H9 (cell line): Measurements from ENCODE around the gene NOP56. TPM values are rescaled to one million over a fixed set of nuclear protein-coding genes. Genes with fewer than 3 reads are reported as not detected.

Source experiments
- DNase-seq: peaks from one replicate; pipeline ENCODE4 v3.0.0-alpha.2; 2017
- H2AFZ ChIP-seq: one replicate; pipeline ENCODE4 v1.6.1; 2013; ENCODE audit warnings: mild to moderate bottlenecking, low read length, control low read depth, moderate library complexity
- H2AK5ac ChIP-seq: 2 replicates; pipeline ENCODE4 v1.6.1; 2013; ENCODE audit warnings: low read length, control low read depth, mixed read lengths; ENCODE audit not compliant: insufficient read length
- H2BK120ac ChIP-seq: one replicate; pipeline ENCODE4 v1.6.1; 2013; ENCODE audit warnings: low read depth, mild to moderate bottlenecking, low read length, control low read depth, inconsistent platforms; ENCODE audit not compliant: poor library complexity, severe bottlenecking
- H2BK12ac ChIP-seq: 2 replicates; pipeline ENCODE4 v1.6.1; 2013; ENCODE audit warnings: low read length, control low read depth, mixed read lengths, low read depth; ENCODE audit not compliant: insufficient read length
- H2BK15ac ChIP-seq: 2 replicates; pipeline ENCODE4 v1.6.1; 2013; ENCODE audit warnings: low read depth, low read length, control low read depth
- H2BK20ac ChIP-seq: one replicate; pipeline ENCODE4 v1.6.1; 2013; ENCODE audit warnings: low read depth, mild to moderate bottlenecking, low read length, control low read depth, inconsistent platforms; ENCODE audit not compliant: poor library complexity, severe bottlenecking
- H2BK5ac ChIP-seq: 2 replicates; pipeline ENCODE4 v1.6.1; 2013; ENCODE audit warnings: low read length, control low read depth, mixed read lengths; ENCODE audit not compliant: insufficient read length
- H3K14ac ChIP-seq: 2 replicates; pipeline ENCODE4 v1.6.1; 2013; ENCODE audit warnings: low read length, control low read depth; ENCODE audit not compliant: insufficient read depth
- H3K18ac ChIP-seq: 2 replicates; pipeline ENCODE4 v1.6.1; 2013; ENCODE audit warnings: low read depth, mild to moderate bottlenecking, mixed read lengths, low read length, control low read depth; ENCODE audit not compliant: insufficient read length
- H3K23ac ChIP-seq: 2 replicates; pipeline ENCODE4 v1.6.1; 2013; ENCODE audit warnings: low read length, control low read depth, mixed read lengths, low read depth; ENCODE audit not compliant: insufficient read length
- H3K23me2 ChIP-seq: 2 replicates; pipeline ENCODE4 v1.6.1; 2013; ENCODE audit warnings: low read depth, mild to moderate bottlenecking, mixed read lengths, low read length, control low read depth; ENCODE audit not compliant: insufficient read length, poor library complexity, severe bottlenecking
- H3K27ac ChIP-seq: 2 replicates; pipeline ENCODE4 v1.5.1; 2013; ENCODE audit warnings: low read length, control low read depth, mixed read lengths, low read depth; ENCODE audit not compliant: insufficient read length
- H3K27me3 ChIP-seq: 2 replicates; pipeline ENCODE4 v1.6.1; 2013; ENCODE audit warnings: low read length, control low read depth, inconsistent platforms; ENCODE audit not compliant: insufficient read depth
- H3K4ac ChIP-seq: 2 replicates; pipeline ENCODE4 v1.6.1; 2013; ENCODE audit warnings: low read depth, mild to moderate bottlenecking, control low read depth, inconsistent platforms, low read length, moderate library complexity
- H3K4me1 ChIP-seq: 2 replicates; pipeline ENCODE4 v1.6.1; 2013; ENCODE audit warnings: low read length, control low read depth, inconsistent platforms; ENCODE audit not compliant: insufficient read depth
- H3K4me2 ChIP-seq: 2 replicates; pipeline ENCODE4 v1.6.1; 2013; ENCODE audit warnings: low read length, control low read depth, mixed read lengths; ENCODE audit not compliant: insufficient read length, insufficient read depth
- H3K56ac ChIP-seq: 2 replicates; pipeline ENCODE4 v1.6.1; 2013; ENCODE audit warnings: low read depth, mild to moderate bottlenecking, mixed read lengths, low read length, control low read depth; ENCODE audit not compliant: insufficient read length
- H3K79me1 ChIP-seq: 2 replicates; pipeline ENCODE4 v1.6.1; 2013; ENCODE audit warnings: low read depth, mild to moderate bottlenecking, moderate library complexity, low read length, control low read depth, inconsistent platforms; ENCODE audit not compliant: insufficient read depth, poor library complexity, severe bottlenecking
- H3K79me2 ChIP-seq: 2 replicates; pipeline ENCODE4 v1.6.1; 2013; ENCODE audit warnings: low read length, control low read depth, inconsistent platforms; ENCODE audit not compliant: insufficient read depth
- H3K9ac ChIP-seq: 2 replicates; pipeline ENCODE4 v1.6.1; 2013; ENCODE audit warnings: low read length, control low read depth, mixed read lengths; ENCODE audit not compliant: insufficient read length; ENCODE audit errors: extremely low read depth
- H3K9me3 ChIP-seq: one replicate; pipeline ENCODE4 v1.6.1; 2013; ENCODE audit warnings: low read depth, low read length, inconsistent platforms; ENCODE audit not compliant: control insufficient read depth
- H3T11ph ChIP-seq: one replicate; pipeline ENCODE4 v1.6.1; 2013; ENCODE audit warnings: mild to moderate bottlenecking, low read length, control low read depth, inconsistent platforms
- H4K20me1 ChIP-seq: one replicate; pipeline ENCODE4 v1.6.1; 2013; ENCODE audit not compliant: control insufficient read depth, insufficient read length, insufficient read depth
- H4K5ac ChIP-seq: 2 replicates; pipeline ENCODE4 v1.6.1; 2013; ENCODE audit warnings: low read depth, mild to moderate bottlenecking, mixed read lengths, low read length, control low read depth; ENCODE audit not compliant: insufficient read length
- H4K8ac ChIP-seq: replicated peaks from 2 replicates; pipeline ENCODE4 v1.6.1; 2013; ENCODE audit warnings: low read length, control low read depth, mixed read lengths, low read depth; ENCODE audit not compliant: insufficient read length
- H4K91ac ChIP-seq: 2 replicates; pipeline ENCODE4 v1.6.1; 2013; ENCODE audit warnings: low read depth, mild to moderate bottlenecking, moderate library complexity, mixed read lengths, low read length, control low read depth; ENCODE audit not compliant: insufficient read length
- H3K27ac Mint-ChIP-seq, 3 experiments: 2 replicates in 2 of 3; 3 replicates in 1 of 3; pipeline ENCODE4 v1.8.0; 2020 to 2021; ENCODE audit warnings: mixed read lengths in 3 of 3, mild to moderate bottlenecking in 1 of 3, moderate library complexity in 1 of 3
- H3K27me3 Mint-ChIP-seq: 2 replicates; pipeline ENCODE4 v1.8.0; 2021; ENCODE audit warnings: low read depth, mild to moderate bottlenecking, moderate library complexity, mixed read lengths
- H3K36me3 Mint-ChIP-seq, 3 experiments: 2 replicates in 2 of 3; 3 replicates in 1 of 3; pipeline ENCODE4 v1.8.0; 2020 to 2021; ENCODE audit warnings: low read depth in 3 of 3, mixed read lengths in 3 of 3; ENCODE audit not compliant: insufficient read depth in 1 of 3
- H3K4me1 Mint-ChIP-seq, 2 experiments: 2 replicates each; pipeline ENCODE4 v1.8.0; 2020; ENCODE audit warnings: mixed read lengths in 2 of 2
- H3K4me3 Mint-ChIP-seq, 2 experiments: 2 replicates in 1 of 2; 3 replicates in 1 of 2; pipeline ENCODE4 v1.8.0; 2020 to 2021; ENCODE audit warnings: mild to moderate bottlenecking in 2 of 2, mixed read lengths in 2 of 2, moderate library complexity in 1 of 2
- H3K9me3 Mint-ChIP-seq, 2 experiments: 2 replicates in 1 of 2; 3 replicates in 1 of 2; pipeline ENCODE4 v1.8.0; 2020; ENCODE audit warnings: mild to moderate bottlenecking in 2 of 2, mixed read lengths in 2 of 2, moderate library complexity in 1 of 2
- CTCF ChIP-seq: fragments of 200-600 bp; sonication (generic); conservative IDR thresholded peaks from 3 replicates; pipeline ENCODE4 v1.8.0; 2021; ENCODE audit warnings: antibody characterized with exemption, mild to moderate bottlenecking
- WGBS: extraction: QIAGEN DNeasy Blood & Tissue Kit; methylation state at CpG from one replicate; pipeline ENCODE4 v1.1.7; 2013; ENCODE audit warnings: missing lambda C conversion rate, low lambda C conversion rate, mixed read lengths; ENCODE audit not compliant: insufficient read length; ENCODE audit errors: extremely low coverage; 5-methylcytosine and 5-hydroxymethylcytosine counted together
- total RNA-seq: library from RNA; stranded (reverse); gene quantifications from 2 replicates; pipeline ENCODE4 v1.2.1, GENCODE V29; 2021

NOP56 gene
- total RNA-seq, 1 experiment from 2014 or later: 774 TPM

DNA sequence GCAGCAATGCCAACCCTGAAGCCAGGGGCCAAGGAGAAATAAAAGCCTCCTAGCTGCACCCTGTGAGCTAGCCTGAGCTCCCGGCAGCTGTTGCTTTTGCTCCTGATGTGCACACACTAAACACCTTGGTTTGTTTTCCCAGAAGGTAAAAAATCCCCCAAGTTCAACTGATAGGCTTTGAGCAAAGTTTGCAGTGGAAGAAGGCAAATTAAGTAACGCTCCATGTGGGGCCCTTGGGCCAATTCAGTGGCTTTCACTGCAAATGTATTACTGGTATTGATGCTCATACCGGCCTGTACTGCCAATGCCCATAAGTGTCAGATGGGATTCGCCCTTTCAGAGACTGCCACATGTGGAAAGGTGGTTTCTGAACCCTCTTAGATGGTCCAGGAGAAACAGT is 21.0 kb downstream of the NOP56 start:
- Histone ChIP-seq H2BK12ac (no peak overlapping the region), H3K4me2 (no peak overlapping the region), H3K14ac (no peak overlapping the region), H3K23me2 (no peaks in the 10 kb centered on the region), H2BK20ac (no peak overlapping the region), H3K4ac (no peak overlapping the region), H2AK5ac (no peak overlapping the region), H2AFZ (no peak overlapping the region), H3K27ac (no peak overlapping the region), H2BK5ac (no peak overlapping the region), H3K56ac (no peak overlapping the region), H3K4me1 (no peaks in the 10 kb centered on the region), H3K18ac (no peak overlapping the region), H4K5ac (no peak overlapping the region), H4K91ac (no peak overlapping the region), H3K23ac (no peak overlapping the region), H2BK15ac (no peak overlapping the region), H2BK120ac (no peak overlapping the region), H4K20me1 (no peaks in the 10 kb centered on the region), H4K8ac (no peak overlapping the region), H3T11ph (no peak overlapping the region), H3K27me3 (no peaks in the 10 kb centered on the region), H3K9me3 (no peaks in the 10 kb centered on the region), H3K79me1 (no peaks in the 10 kb centered on the region), H3K79me2 (no peaks in the 10 kb centered on the region), H3K9ac (no peak overlapping the region)
- no peak overlapping the region for H3K27ac Mint-ChIP-seq
- H3K9me3 Mint-ChIP-seq: no peaks in the 10 kb centered on the region
- H3K4me3 Mint-ChIP-seq: no peak overlapping the region
- peaks cover 54% of the 10 kb centered on the region for H3K27me3 Mint-ChIP-seq
- no peak for DNase-seq
- WGBS: no CpG with 5 or more reads among the region's 4 CpGs
- peaks cover 0 to 4% of the 10 kb centered on the region in 2 experiments; a peak in 2 of 4 replicates for H3K4me1 Mint-ChIP-seq
- no peaks in the 10 kb centered on the region for H3K36me3 Mint-ChIP-seq
- TF ChIP-seq CTCF: no peak
